Endothelial cell of umbilical vein (primary cell): ENCODE data around the gene LLGL2. TPM values are rescaled to one million over a fixed set of nuclear protein-coding genes. Genes with fewer than 3 reads are reported as not detected.

ENCODE experiments used
- BruUV-seq: library from RNA; stranded (reverse); fragments of 400-500 nt; replicated peaks from 2 replicates; lab custom pipeline; 2021; lab: Mats Ljungman, UMichigan
- CTCF ChIA-PET: fragments of 300-600, 350-600 bp; sonication (Branson Sonifier 250); formaldehyde crosslinking; loops from one replicate; lab custom pipeline; 2021; ENCODE audit warnings: antibody characterized with exemption, inconsistent platforms; lab: Charles Lee
- POLR2A ChIA-PET: fragments of 300-600, 350-600 bp; sonication (Branson Sonifier 250); formaldehyde crosslinking; loops from one replicate; lab custom pipeline; 2021; ENCODE audit warnings: antibody characterized with exemption, inconsistent platforms; lab: Charles Lee
- DNase-seq: peaks from one replicate; pipeline ENCODE4 v3.0.0-alpha.2; 2011; ENCODE audit warnings: low read depth, low spot score
- FAIRE-seq: peaks from 2 replicates; lab custom pipeline; 2011; peaks lifted over from hg19 to GRCh38; lab: Jason Lieb, UNC
- H2AFZ ChIP-seq: 2 replicates; pipeline ENCODE4 v1.6.0; 2012; ENCODE audit warnings: low read depth, low read length, control low read depth, inconsistent platforms
- H3K27ac ChIP-seq: 2 replicates; pipeline ENCODE4 v1.5.1; 2011; ENCODE audit warnings: low read depth, mild to moderate bottlenecking, control low read depth, low read length, moderate library complexity; ENCODE audit not compliant: insufficient read depth
- H3K27me3 ChIP-seq, 2 experiments: 2 replicates each; pipeline versions ENCODE4 v1.6.0 to v1.6.1; 2011; ENCODE audit warnings: low read length in 2 of 2, mixed read lengths in 1 of 2; ENCODE audit not compliant: control insufficient read depth in 2 of 2, insufficient read depth in 2 of 2
- H3K36me3 ChIP-seq, 2 experiments: 2 replicates in 1 of 2; 3 replicates in 1 of 2; pipeline ENCODE4 v1.5.1; 2011; ENCODE audit warnings: low read length in 2 of 2, mild to moderate bottlenecking in 1 of 2, moderate library complexity in 1 of 2; ENCODE audit not compliant: control insufficient read depth in 2 of 2, insufficient read depth in 2 of 2; ENCODE audit errors: extremely low read depth in 1 of 2
- H3K4me1 ChIP-seq: 3 replicates; pipeline ENCODE4 v1.5.1; 2011; ENCODE audit warnings: mild to moderate bottlenecking, low read length; ENCODE audit not compliant: control insufficient read depth, insufficient read depth; ENCODE audit errors: extremely low read depth
- H3K4me2 ChIP-seq: 2 replicates; pipeline ENCODE4 v1.6.1; 2011; ENCODE audit warnings: low read length, control low read depth, mixed read lengths; ENCODE audit not compliant: insufficient read depth
- H3K4me3 ChIP-seq, 3 experiments: fragments of 200-600 bp in 1 of 3; sonication (generic), shearing (Covaris generic) in 1 of 3; replicated peaks in 1 of 3; 2 replicates each; pipeline ENCODE4 v1.5.1; 2011 to 2016; ENCODE audit warnings: control low read depth in 3 of 3, low read length in 3 of 3, mild to moderate bottlenecking in 2 of 3, inconsistent platforms in 1 of 3, low read depth in 1 of 3, moderate library complexity in 1 of 3; ENCODE audit not compliant: insufficient read depth in 1 of 3
- H3K79me2 ChIP-seq: 2 replicates; pipeline ENCODE4 v1.6.0; 2012; ENCODE audit warnings: low read length, inconsistent platforms; ENCODE audit not compliant: control insufficient read depth, insufficient read depth
- H3K9ac ChIP-seq: replicated peaks from 2 replicates; pipeline ENCODE3; 2011; ENCODE audit warnings: low read length, control low read depth; ENCODE audit not compliant: insufficient read depth; ENCODE audit errors: extremely low read depth
- H3K9me1 ChIP-seq: replicated peaks from 3 replicates; pipeline ENCODE4 v1.6.0; 2011; ENCODE audit warnings: mild to moderate bottlenecking, low read length; ENCODE audit not compliant: control insufficient read depth, insufficient read depth; ENCODE audit errors: extremely low read depth
- H3K9me3 ChIP-seq: replicated peaks from 2 replicates; pipeline ENCODE4 v1.5.1; 2012; ENCODE audit warnings: low read length, inconsistent platforms; ENCODE audit not compliant: control insufficient read depth, insufficient read depth
- H4K20me1 ChIP-seq: replicated peaks from 2 replicates; pipeline ENCODE3; 2011; ENCODE audit warnings: mild to moderate bottlenecking, low read length; ENCODE audit not compliant: control insufficient read depth, insufficient read depth; ENCODE audit errors: extremely low read depth
- EZH2 ChIP-seq: IDR thresholded peaks from 2 replicates; pipeline ENCODE4 v1.6.1; 2012; ENCODE audit warnings: borderline replicate concordance, low read depth, mild to moderate bottlenecking, moderate library complexity, low read length, inconsistent platforms; ENCODE audit not compliant: severe bottlenecking
- FOS ChIP-seq: IDR thresholded peaks from 2 replicates; pipeline ENCODE4 v1.6.1; 2011; ENCODE audit warnings: mild to moderate bottlenecking, low read length, moderate library complexity, borderline replicate concordance; ENCODE audit not compliant: insufficient read depth
- GATA2 ChIP-seq: IDR thresholded peaks from 2 replicates; pipeline ENCODE4 v1.7.0; 2011; ENCODE audit warnings: low read depth, mild to moderate bottlenecking, moderate library complexity, mixed read lengths, low read length; ENCODE audit not compliant: insufficient read length, insufficient read depth
- JUN ChIP-seq: IDR thresholded peaks from 2 replicates; pipeline ENCODE4 v1.6.1; 2011; ENCODE audit warnings: borderline replicate concordance, low read depth; ENCODE audit not compliant: insufficient read length, insufficient read depth
- MYC ChIP-seq: IDR thresholded peaks from one replicate; pipeline ENCODE4 v1.6.1; 2011; ENCODE audit warnings: mild to moderate bottlenecking, low read depth, low read length
- POLR2A ChIP-seq: IDR thresholded peaks from 2 replicates; pipeline ENCODE4 v1.6.1; 2012; ENCODE audit warnings: low read depth, mild to moderate bottlenecking, control low read depth, low read length
- POLR2AphosphoS5 ChIP-seq: IDR thresholded peaks from 2 replicates; pipeline ENCODE4 v1.6.1; 2012; ENCODE audit warnings: low read depth, mild to moderate bottlenecking, control low read depth, low read length, moderate library complexity; ENCODE audit not compliant: insufficient read depth
- dilution Hi-C: fragments of 300-500 bp; cut with MboI; formaldehyde crosslinking; loops from one replicate; pipeline ENCODE4 v1.15.0; 2019; ENCODE audit warnings: low sequenced_read_pairs; ENCODE audit not compliant: extremely low pct_ligation_motif_present
- intact Hi-C: fragments of 100-400 bp; cut with micrococcal nuclease; formaldehyde crosslinking; loops from one replicate; pipeline ENCODE4 v1.10.0; 2022
- polyA plus RNA-seq, 4 experiments: library from polyadenylated mRNA; depleted of rRNA in 3 of 4; stranded (reverse) in 3 of 4; unstranded in 1 of 4; fragments of >200 nt; gene quantifications; 2 replicates each; pipeline versions ENCODE4 v1.2.1 to v1.2.3, GENCODE V29; 2011 to 2012; ENCODE audit warnings: missing spikeins in 1 of 4
- total RNA-seq: library from RNA; stranded (reverse); gene quantifications from 2 replicates; pipeline ENCODE4 v1.2.3, GENCODE V29; 2021
- TF ChIP-seq, protein P1 (sequence below), 2 donors: IDR thresholded peaks; 1 replicate in 1 of 2; 2 replicates in 1 of 2; pipeline ENCODE4 v1.5.1; 2011; ENCODE audit warnings: low read length in 2 of 2, mild to moderate bottlenecking in 2 of 2, moderate library complexity in 2 of 2, control low read depth in 1 of 2, inconsistent platforms in 1 of 2, low read depth in 1 of 2; ENCODE audit not compliant: insufficient read depth in 1 of 2; ENCODE audit errors: extremely low read depth in 1 of 2
- TF ChIP-seq, protein P2 (sequence below): IDR thresholded peaks from 2 replicates; pipeline ENCODE4 v1.6.1; 2011; ENCODE audit not compliant: insufficient read depth, insufficient read length

LLGL2 gene
- total and polyA plus RNA-seq, 2 donors (not counting 3 experiments of a cell fraction or from before 2014, with no cell fraction given): 5.3 to 5.4 TPM

DNA sequence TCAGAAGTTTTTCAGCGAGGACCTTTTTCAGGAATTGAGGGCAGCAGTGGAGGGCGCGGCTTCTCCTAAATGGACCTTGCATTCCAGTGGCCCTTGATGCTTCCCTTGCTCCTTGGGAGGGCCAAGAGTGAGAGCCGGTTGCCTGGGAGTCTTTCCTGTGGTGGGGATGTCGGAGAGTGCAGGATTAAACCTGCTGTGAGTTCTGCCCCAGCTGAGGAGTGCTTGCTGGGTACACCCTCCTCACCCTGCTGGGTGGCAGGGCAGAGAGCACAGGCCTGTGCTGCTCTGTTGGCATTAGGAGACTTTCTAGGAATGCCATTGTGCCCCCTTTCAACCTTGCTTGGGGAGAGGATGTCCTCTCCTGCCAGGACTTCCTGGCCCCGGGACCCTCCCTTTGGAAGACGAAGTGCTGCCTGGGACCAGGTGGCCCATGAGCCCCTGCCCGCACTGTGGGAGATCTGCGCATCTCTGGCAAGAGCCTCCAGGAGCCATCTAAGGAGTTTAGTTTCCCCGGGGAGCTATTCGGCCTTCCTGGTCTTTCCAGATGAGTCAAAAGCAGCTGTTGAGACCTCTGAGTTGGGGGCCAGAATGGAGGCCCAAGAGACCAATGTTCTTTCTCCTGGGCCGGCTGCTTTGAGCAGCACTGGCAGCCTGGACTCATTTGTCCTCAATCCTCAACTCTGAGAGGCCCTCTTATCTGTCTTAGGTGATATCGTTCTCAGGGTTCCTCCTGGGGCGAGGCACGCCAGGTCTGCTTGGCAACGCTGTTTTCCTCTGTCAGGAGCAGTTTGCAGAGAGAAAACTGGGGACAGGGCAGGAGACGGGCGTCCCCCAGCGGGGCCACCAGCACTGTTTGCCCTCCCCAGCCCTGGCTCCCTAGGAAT, 5.6 kb downstream of the LLGL2 start:
- Histone ChIP-seq H3K9ac (no peak overlapping the region), H2AFZ (no peak overlapping the region), H3K27ac (no peak overlapping the region), H3K9me1 (no peaks in the 10 kb centered on the region), H3K4me1 (peaks cover 4% of the 10 kb centered on the region), H3K36me3 (no peaks in the 10 kb centered on the region), H3K4me3 (no peak overlapping the region), H3K79me2 (no peaks in the 10 kb centered on the region), H4K20me1 (no peaks in the 10 kb centered on the region), H3K9me3 (no peaks in the 10 kb centered on the region), H3K4me2 (no peak overlapping the region), H3K27me3 (no peaks in the 10 kb centered on the region)
- CTCF ChIA-PET: interaction anchor here (0.6 kb wide), 1 partner anchor 784 kb away, joined by 3 read pairs; no protein-coding TSS in a partner anchor
- dilution Hi-C loops (no loop called here), intact Hi-C loops (no loop called here)
- no peak for FAIRE-seq
- no peak for DNase-seq
- POLR2A ChIA-PET: no interaction called here
- BruUV-seq: no TSS peak
- TF ChIP-seq GATA2 (no peak), POLR2A (no peak), MYC (no peak), EZH2 (no peak), FOS (no peak), POLR2AphosphoS5 (no peak), JUN (no peak)
- TF ChIP-seq, protein P1, sequence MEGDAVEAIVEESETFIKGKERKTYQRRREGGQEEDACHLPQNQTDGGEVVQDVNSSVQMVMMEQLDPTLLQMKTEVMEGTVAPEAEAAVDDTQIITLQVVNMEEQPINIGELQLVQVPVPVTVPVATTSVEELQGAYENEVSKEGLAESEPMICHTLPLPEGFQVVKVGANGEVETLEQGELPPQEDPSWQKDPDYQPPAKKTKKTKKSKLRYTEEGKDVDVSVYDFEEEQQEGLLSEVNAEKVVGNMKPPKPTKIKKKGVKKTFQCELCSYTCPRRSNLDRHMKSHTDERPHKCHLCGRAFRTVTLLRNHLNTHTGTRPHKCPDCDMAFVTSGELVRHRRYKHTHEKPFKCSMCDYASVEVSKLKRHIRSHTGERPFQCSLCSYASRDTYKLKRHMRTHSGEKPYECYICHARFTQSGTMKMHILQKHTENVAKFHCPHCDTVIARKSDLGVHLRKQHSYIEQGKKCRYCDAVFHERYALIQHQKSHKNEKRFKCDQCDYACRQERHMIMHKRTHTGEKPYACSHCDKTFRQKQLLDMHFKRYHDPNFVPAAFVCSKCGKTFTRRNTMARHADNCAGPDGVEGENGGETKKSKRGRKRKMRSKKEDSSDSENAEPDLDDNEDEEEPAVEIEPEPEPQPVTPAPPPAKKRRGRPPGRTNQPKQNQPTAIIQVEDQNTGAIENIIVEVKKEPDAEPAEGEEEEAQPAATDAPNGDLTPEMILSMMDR (IDR thresholded peaks at IDR 0.05; ENCODE audit: extremely low read depth in 1 of 2, insufficient read depth in 1 of 2, low read depth in 1 of 2, low read length in 2 of 2): no peak
- TF ChIP-seq, protein P2, sequence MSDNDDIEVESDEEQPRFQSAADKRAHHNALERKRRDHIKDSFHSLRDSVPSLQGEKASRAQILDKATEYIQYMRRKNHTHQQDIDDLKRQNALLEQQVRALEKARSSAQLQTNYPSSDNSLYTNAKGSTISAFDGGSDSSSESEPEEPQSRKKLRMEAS: no peak
